Colonic mucosa (tissue), 4 donors: ENCODE data around the gene HIRIP3. TPM values are rescaled to one million over a fixed set of nuclear protein-coding genes. Genes with fewer than 3 reads are reported as not detected.
"Not testable (repeated sequence)": the region's sequence is repeated elsewhere in the genome, so short reads cannot be mapped to it uniquely, and the experiment has no call there.

Source experiments
- DNase-seq: peaks from one replicate; pipeline ENCODE4 v3.0.0-alpha.2; 2020
- H3K27ac ChIP-seq: fragments of 200-600 bp; one replicate; pipeline ENCODE4 v1.8.0; 2021
- H3K27me3 ChIP-seq: fragments of 200-600 bp; one replicate; pipeline ENCODE4 v1.8.0; 2021
- H3K36me3 ChIP-seq: fragments of 200-600 bp; one replicate; pipeline ENCODE4 v1.8.0; 2021
- H3K4me1 ChIP-seq: fragments of 200-600 bp; one replicate; pipeline ENCODE4 v1.8.0; 2021; ENCODE audit warnings: mild to moderate bottlenecking
- H3K4me3 ChIP-seq: fragments of 200-600 bp; one replicate; pipeline ENCODE4 v1.8.0; 2021
- H3K9ac ChIP-seq, 2 donors: one replicate each; pipeline ENCODE4 v1.7.0; 2013; ENCODE audit warnings: control low read depth in 2 of 2, low read depth in 2 of 2, low read length in 2 of 2
- H3K9me3 ChIP-seq: fragments of 200-600 bp; one replicate; pipeline ENCODE4 v1.8.0; 2021
- intact Hi-C: fragments of 100-400 bp; cut with DNase I; formaldehyde crosslinking; loops from one replicate; pipeline ENCODE4 v1.14.1; 2022
- total RNA-seq, 2 donors: library from RNA; stranded (reverse); fragmentation: NEBNext Ultra II Directional in 1 of 2; extraction: Animal tissue kit (Norgen Biotek cat#: 25700) in 1 of 2; gene quantifications; one replicate each; pipeline ENCODE4 v1.2.1, GENCODE V29; 2021
- TF ChIP-seq, protein P1 (sequence below): fragments of 200-600 bp; IDR thresholded peaks from one replicate; pipeline ENCODE4 v1.8.0; 2022; ENCODE audit warnings: antibody characterized with exemption, mild to moderate bottlenecking
- donor health status: healthy.
- donor health status: DM: no; HTN: no; CAD: no.
- donor health status: DM: no; HTN: no; CAD: no.

The HIRIP3 gene
- total RNA-seq, 2 donors from 2014 or later = 7.5 to 18.4 TPM

DNA sequence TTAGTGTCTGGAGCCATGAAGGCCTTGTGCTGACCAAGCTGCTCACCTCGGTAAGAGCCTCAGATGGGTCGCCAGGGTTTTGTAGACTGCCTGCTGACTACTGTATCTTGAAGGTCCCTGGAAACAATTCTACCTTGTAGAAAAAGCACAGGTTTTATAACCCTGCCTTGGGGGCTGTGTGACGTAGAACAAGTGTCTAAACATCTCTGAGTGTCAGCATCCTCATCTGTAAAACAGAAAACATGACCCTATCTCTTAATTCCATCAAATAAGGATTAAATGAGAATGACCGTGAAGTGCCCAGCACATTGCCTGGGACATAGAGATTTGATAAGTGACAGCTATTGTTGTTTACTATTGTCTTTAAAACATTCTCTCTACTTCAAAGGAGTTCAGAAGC lies 27.2 kb downstream of the HIRIP3 start:
- H3K27me3 ChIP-seq = no peaks in the 10 kb centered on the region
- DNase-seq = no peak
- no peak overlapping the region for H3K27ac ChIP-seq
- peaks cover under 1% of the 10 kb centered on the region for H3K4me1 ChIP-seq
- intact Hi-C loops = no loop called here
- no peak overlapping the region for H3K9ac ChIP-seq
- H3K36me3 ChIP-seq = peaks cover 9% of the 10 kb centered on the region
- no peaks in the 10 kb centered on the region for H3K9me3 ChIP-seq
- TF ChIP-seq, protein P1, sequence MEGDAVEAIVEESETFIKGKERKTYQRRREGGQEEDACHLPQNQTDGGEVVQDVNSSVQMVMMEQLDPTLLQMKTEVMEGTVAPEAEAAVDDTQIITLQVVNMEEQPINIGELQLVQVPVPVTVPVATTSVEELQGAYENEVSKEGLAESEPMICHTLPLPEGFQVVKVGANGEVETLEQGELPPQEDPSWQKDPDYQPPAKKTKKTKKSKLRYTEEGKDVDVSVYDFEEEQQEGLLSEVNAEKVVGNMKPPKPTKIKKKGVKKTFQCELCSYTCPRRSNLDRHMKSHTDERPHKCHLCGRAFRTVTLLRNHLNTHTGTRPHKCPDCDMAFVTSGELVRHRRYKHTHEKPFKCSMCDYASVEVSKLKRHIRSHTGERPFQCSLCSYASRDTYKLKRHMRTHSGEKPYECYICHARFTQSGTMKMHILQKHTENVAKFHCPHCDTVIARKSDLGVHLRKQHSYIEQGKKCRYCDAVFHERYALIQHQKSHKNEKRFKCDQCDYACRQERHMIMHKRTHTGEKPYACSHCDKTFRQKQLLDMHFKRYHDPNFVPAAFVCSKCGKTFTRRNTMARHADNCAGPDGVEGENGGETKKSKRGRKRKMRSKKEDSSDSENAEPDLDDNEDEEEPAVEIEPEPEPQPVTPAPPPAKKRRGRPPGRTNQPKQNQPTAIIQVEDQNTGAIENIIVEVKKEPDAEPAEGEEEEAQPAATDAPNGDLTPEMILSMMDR = no peak
- no peak overlapping the region for H3K4me3 ChIP-seq

DNA sequence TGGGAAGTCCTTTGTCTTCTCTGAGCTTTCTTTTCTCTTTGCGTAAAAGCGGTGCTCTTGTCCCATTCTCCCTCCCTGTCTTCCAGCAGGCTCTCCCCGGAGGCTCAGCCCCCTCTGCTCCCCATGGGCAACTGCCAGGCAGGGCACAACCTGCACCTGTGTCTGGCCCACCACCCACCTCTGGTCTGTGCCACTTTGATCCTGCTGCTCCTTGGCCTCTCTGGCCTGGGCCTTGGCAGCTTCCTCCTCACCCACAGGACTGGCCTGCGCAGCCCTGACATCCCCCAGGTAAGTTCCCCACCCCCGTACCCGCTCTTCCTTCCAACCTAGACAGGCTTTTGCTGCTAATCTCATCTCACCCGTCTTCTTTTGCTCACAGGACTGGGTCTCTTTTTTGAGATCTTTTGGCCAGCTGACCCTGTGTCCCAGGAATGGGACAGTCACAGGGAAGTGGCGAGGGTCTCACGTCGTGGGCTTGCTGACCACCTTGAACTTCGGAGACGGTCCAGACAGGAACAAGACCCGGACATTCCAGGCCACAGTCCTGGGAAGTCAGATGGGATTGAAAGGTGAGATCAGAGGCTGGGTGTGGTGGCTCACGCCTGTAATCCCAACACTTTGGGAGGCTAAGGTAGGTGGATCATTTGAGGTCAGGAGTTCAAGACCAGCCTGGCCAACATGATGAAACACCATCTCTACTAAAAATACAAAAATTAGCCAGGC lies 32.2 kb downstream of the HIRIP3 start:
- H3K9me3 ChIP-seq = no peaks in the 10 kb centered on the region
- H3K27ac ChIP-seq = peak overlapping the region; percentile 98
- TF ChIP-seq, protein P1 = no peak
- H3K27me3 ChIP-seq = no peaks in the 10 kb centered on the region
- no peaks in the 10 kb centered on the region for H3K36me3 ChIP-seq
- peaks cover 9% of the 10 kb centered on the region for H3K4me1 ChIP-seq
- no peak for DNase-seq
- peak overlapping the region; percentile 91 to 97 for H3K9ac ChIP-seq
- H3K4me3 ChIP-seq = peak overlapping the region; percentile 72
- intact Hi-C loops = no loop called here

DNA sequence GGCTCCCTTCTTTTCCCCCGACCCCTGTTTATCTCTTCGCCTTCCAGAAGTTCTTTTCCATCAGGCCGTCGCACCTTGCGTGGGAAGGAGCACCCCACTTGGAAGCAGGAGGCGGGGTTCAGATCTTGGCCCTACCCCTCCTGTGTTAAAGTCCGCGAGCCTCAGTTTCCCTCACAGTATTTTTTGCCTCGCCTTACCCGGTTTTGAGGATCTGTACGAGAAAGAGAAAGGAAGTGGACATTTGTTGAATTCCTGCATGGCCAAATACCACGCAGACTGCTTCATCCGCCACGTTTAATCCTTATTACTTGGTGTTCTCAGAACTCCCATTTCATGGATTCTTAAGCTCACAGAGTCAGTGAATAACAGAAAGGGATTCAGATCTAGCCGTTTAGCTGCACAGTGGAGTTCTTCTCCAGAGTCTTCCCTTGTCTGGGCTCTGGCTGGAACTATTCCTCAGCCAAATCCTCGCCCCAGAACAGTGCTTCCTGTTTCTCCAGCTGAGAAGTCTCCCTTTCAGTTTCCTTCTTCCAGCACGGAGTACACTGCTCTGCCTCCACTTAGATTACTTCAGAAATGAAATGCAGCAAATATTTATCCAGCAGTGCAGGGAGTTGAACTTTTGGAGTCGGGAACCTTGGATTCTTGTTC lies 32.9 kb downstream of the HIRIP3 start:
- H3K27ac ChIP-seq = peak overlapping the region; percentile 98
- DNase-seq = peak; percentile 56
- peak overlapping the region; percentile 91 to 97 for H3K9ac ChIP-seq
- peaks cover 9% of the 10 kb centered on the region for H3K4me1 ChIP-seq
- TF ChIP-seq, protein P1 = no peak
- H3K4me3 ChIP-seq = peak overlapping the region; percentile 72
- H3K27me3 ChIP-seq = no peaks in the 10 kb centered on the region
- H3K36me3 ChIP-seq = no peaks in the 10 kb centered on the region
- intact Hi-C loops = no loop called here
- no peaks in the 10 kb centered on the region for H3K9me3 ChIP-seq

DNA sequence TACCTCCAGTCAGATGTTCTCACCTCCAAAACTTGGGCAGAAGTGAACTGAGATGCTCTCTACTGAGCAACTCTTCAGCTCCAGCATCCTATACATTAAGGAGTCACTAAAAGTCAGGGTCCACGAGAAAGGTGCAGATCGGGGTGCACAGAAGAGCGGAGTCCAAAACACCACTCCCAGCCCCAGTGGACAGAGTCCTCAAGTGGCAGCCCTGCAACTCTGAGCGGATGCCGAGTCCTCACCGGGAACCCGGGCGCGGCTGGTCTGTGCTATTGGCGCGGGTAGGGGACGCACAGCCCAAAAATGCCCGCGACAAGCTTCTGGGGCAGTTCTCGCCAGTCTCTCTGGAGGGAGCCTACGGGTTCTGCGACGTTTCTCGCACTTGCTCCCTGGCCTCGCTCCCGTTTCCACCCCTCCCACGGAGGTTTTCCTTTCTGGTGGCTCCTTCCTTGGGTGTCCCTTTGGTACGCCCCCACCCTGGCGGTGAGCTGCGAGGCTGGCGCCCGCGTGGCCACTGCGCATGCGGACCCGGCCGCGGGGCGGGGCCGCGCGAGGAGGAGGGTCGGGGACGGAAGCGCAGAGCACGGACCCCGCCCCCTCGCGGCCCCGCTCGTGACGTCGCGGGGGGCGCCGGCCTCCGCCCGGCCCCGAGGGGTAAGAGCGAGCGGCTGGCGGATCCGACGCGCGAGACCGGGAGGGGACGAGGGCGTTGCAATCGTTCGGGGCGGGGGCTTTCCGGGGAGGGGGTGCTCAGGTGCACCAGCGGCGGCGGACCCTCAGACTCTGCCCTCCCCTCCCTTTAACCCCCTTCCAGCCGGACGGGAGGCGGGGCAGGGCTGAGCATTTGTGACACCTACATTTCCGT lies 33.7 kb downstream of the HIRIP3 start, which contains the start of gene TMEM219:
TSS of gene TMEM219 (plus strand) at position 601 of the 865 bp plus-strand sequence. CDS start 1,065 bp downstream, outside the sequence.
- no peaks in the 10 kb centered on the region for H3K36me3 ChIP-seq
- H3K4me1 ChIP-seq = peaks cover 9% of the 10 kb centered on the region
- peak within 1 kb of the TSS; percentile 98 for H3K27ac ChIP-seq
- intact Hi-C loops = no loop called here
- no peaks in the 10 kb centered on the region for H3K9me3 ChIP-seq
- TF ChIP-seq, protein P1 = peak; percentile 25
- H3K9ac ChIP-seq = peak within 1 kb of the TSS; percentile 91 to 97
- peak within 1 kb of the TSS; percentile 72 for H3K4me3 ChIP-seq
- H3K27me3 ChIP-seq = no peaks in the 10 kb centered on the region
- peak; percentile 92 for DNase-seq

DNA sequence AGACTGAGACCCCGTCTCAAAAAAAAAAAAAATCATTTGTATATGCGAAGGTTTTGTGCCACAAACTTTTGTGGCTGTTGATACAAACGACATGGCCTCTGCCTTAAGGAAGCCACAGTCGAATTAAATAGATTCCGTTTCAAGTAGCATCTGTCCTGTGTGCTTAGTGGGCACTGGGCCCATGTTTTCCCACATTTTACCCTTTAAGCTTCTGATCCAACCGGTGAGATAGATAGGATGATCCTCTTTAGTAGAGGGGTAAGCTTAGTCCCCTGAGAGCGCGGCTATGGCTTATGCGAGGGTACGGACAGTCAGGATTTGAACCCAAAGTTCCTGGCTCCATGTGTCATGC lies 34.3 kb downstream of the HIRIP3 start:
- peaks cover 9% of the 10 kb centered on the region for H3K4me1 ChIP-seq
- no peaks in the 10 kb centered on the region for H3K36me3 ChIP-seq
- H3K27me3 ChIP-seq = no peaks in the 10 kb centered on the region
- intact Hi-C loops = no loop called here
- TF ChIP-seq, protein P1 = no peak
- H3K9me3 ChIP-seq = no peaks in the 10 kb centered on the region
- peak overlapping the region; percentile 72 for H3K4me3 ChIP-seq
- H3K9ac ChIP-seq = peak overlapping the region; percentile 91 to 97
- no peak for DNase-seq
- H3K27ac ChIP-seq = peak overlapping the region; percentile 98

DNA sequence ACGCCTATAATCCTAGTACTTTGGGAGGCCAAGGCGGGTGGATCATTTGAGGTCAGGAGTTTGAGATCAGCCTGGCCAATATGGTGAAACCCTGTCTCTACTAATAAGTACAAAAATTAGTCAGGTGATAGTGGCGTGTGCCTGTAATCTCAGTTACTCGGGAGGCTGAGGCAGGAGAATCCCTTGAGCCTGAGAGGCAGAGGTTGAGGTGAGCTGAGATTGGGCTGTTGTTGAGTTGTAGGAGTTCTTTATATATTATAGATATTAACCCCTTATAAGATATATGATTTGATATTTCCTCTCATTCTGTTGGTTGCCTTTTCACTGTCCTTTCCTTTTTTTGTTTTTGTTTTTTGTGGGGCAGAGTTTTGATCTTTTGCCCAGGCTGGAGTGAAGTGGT lies 35.6 kb downstream of the HIRIP3 start:
- H3K27me3 ChIP-seq, intact Hi-C loops, H3K9me3 ChIP-seq, H3K36me3 ChIP-seq, H3K4me1 ChIP-seq, DNase-seq, H3K4me3 ChIP-seq, H3K27ac ChIP-seq, H3K9ac ChIP-seq: not testable (repeated sequence)
